ENCODE results near the gene CCNF.
"Not testable (repeated sequence)": the region's sequence is repeated elsewhere in the genome, so short reads cannot be mapped to it uniquely, and the experiment has no call there.

CCNF gene

DNA sequence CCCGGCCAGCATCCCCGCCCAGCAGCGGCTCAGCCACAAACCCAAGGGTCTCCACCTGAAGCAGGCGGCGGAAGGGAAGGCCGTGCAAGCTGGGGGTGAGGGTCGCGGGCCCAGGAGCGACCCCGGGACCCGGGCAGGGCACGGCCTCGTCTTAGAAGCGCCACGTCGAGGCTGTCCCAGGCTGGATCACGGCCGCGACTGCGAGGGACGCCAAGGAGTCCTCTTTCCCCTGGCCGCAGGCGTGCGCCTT, 538 bp upstream of the CCNF start:
- DNase-seq (ENCODE audit: low spot score) = no peak

DNA sequence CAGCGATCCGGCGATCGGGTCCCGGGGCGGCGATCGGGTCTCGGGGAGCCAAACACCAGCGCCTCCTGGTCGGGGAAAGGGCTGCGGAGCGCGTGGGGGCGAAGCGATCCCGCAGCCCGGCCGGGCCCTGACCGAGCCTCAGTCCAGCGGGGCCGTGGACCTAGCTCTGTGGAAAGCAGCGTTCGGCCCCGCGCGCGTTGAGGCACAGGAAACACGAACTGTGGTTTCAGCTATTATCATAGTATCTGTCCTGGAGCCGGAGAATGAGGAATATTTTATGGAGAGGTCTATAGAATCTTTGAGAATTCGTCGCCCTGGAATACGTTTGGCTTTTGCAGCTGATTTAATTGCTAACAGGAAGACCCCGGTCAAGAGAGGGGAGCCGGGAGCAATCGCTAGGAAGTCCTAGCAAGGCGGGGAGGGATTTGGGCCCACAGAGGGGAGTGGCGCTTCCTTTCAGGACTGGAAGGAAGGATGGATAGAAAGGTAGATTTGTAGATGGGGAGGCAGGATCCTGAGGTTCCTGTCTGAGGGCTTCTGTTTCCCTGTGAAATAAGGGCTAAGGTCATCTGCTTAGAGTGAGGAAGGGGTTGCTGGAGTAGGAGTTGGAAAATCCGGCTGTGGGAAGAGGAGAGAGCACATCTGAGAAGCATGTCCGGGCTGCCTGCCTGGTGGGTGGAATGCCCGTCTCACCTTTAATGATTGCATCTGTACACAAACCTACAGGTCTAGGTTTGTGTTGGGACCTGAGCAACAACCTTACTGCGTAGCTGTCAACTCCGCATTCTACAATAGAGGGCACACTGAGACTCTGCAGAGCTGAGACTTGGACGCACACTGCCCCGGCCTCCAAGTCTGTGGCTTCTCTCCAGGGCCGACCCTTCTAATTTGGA, 770 bp downstream of the CCNF start:
- DNase-seq (ENCODE audit: low spot score) = peak; percentile 21

- no peak for DNase-seq (ENCODE audit: low spot score)
These were observed 3.0 kb downstream of the CCNF start for GRCh38 chr16:2432286-2432685.

- no peak for DNase-seq (ENCODE audit: low spot score)
These were observed 3.7 kb downstream of the CCNF start for GRCh38 chr16:2432801-2433505.

DNA sequence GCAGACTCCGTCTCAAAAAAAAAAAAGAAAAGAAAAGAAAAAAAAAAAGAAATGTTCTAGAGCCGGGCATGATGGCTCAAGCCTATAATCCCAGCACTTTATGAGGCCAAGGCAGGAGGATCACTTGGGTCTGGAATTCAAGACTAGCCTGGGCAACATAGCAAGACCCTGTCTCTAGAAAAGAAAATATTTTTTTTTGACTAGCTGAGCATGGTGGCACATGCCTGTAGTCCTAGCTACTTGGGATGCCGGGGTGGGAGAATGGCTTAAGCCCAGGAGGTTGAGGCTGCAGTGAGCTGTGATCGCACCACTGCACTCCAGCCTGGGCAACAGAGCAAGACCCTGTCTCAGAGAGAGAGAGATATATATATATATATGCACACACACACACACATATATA, 6.0 kb downstream of the CCNF start:
- not testable (repeated sequence) for DNase-seq (ENCODE audit: low spot score)

GRCh38 chr16:2436110-2436509, 6.9 kb downstream of the CCNF start:
- DNase-seq (ENCODE audit: low spot score) = no peak

DNA sequence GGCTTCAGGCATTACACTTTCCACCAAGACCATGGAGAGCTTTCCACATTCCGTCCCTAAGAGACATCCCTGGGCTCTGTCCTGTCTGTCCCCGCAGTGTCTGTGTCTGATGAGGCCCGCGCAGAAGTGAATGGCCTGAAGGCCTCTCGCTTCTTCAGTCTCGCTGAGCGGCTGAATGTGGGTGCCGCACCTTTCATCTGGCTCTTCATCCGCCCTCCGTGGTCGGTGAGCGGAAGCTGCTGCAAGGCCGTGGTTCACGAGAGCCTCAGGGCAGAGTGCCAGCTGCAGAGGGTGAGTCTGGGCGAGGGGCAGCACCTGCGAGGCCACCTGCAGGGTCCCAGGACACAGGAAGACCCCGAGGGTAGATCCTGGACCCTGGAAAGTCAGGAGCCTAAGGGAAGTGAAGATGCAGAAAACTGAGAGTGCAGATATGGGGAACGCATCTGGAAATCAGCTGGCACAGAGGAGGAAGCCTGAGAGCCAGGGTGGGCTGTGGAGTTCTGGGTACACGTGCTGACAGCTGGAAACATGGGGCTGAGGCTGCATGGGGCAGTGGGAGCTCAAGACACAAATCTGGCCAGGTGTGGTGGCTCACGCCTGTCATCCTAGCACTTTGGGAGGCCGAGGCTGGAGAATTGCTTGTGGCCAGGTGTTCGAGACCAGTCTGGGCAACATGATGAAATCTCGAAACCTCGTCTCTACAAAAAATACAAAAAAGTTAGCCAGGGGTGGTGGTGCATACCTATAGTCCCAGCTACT, 8.0 kb downstream of the CCNF start:
- no peak for DNase-seq (ENCODE audit: low spot score)

DNA sequence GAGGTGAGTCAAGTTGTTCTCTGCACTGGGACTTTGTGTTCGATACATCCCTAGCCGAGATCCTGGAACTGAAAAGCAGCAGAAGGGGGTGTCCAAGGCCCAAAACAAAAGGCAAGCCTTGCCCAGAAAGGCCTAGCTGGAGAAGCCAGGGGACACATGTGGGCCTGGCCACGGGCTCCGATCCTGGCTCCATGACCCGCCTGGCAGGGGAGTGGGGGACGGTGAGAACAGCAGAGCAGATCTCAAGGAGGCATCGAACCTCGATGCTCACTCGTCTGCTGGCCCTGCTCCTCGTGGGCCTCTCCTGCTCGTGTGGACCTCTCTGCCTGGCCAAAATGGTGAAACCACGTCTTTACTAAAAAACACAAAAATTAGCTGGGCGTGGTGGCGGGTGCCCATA, 8.9 kb downstream of the CCNF start:
- DNase-seq (ENCODE audit: low spot score) = no peak

GRCh38 chr16:2439598-2439997, 10.4 kb downstream of the CCNF start:
- no peak for DNase-seq (ENCODE audit: low spot score)

GRCh38 chr16:2441143-2441804, 12.0 kb downstream of the CCNF start:
- not testable (repeated sequence) for DNase-seq (ENCODE audit: low spot score)

- no peak for DNase-seq (ENCODE audit: low spot score)
These were observed 14.3 kb downstream of the CCNF start for GRCh38 chr16:2443555-2443954.

- DNase-seq (ENCODE audit: low spot score) = no peak
These were observed 18.8 kb downstream of the CCNF start for GRCh38 chr16:2447920-2448583.

- no peak for DNase-seq (ENCODE audit: low spot score)
These were observed 19.9 kb downstream of the CCNF start for GRCh38 chr16:2449118-2449517.

DNA sequence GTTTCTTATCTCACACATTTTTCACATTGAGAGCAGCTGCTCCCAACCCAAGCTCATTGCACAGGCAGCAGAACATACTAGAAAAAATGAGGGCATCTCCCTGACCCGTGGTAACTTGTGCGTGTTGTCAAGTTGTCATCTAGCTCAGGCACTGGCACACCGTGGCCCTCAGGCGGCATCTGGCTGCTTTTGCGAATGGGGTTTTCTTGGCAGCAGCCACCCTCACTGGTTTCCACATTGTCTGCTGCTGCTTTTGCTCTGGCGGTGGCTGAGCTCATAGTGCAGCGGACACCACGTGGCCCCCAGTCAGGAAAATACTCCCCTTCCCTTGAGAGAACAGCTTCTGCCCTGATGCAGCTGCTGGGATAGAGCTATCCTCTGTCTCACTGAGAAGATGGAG, 21.3 kb downstream of the CCNF start:
- no peak for DNase-seq (ENCODE audit: low spot score)

GRCh38 chr16:2450975-2451381, 21.7 kb downstream of the CCNF start:
- no peak for DNase-seq (ENCODE audit: low spot score)

DNA sequence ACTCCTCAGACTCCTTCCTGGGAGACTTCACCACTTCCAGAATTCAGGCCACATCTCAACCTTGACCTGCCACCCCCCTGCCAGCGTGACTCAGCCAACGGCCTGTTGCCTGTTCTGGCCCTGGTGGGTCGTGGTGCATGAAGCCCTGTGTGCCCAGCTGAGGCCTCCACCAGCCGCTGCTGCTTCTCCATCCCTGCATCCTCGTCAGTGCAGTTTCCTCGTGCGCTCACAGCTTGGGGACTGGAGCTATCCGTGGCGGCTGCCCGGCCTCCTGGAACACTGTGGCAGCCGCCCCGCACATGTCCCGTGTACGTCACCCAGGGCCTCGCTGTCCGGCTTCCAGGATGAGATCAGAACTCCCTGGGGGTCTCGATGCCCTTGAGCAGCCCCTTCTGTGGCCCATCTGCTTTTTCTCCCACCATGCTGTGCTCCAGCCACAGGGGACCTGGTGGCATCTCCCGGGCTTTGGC, 22.6 kb downstream of the CCNF start:
- DNase-seq (ENCODE audit: low spot score) = no peak

DNA sequence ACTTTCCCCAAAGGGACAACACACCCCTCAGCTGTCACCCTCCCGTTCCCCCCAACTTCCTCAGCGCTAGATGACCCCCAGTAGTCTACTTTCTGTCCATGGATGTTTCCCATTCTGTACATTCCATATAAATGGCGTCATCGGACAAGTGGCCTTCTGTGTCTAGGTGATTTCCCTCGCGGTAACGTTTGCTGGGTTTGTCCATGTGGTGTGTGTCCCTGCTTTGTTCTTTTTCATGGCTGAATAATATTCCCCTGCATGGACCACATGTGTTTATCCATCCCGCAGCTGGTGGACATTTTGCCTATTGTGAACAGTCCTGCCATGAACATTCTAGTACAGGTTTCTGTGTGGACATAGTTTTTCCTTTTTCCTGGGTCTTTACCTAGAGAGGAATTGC, 23.4 kb downstream of the CCNF start:
- no peak for DNase-seq (ENCODE audit: low spot score)

GRCh38 chr16:2455081-2455845, 26.0 kb downstream of the CCNF start:
- DNase-seq (ENCODE audit: low spot score) = no peak

DNA sequence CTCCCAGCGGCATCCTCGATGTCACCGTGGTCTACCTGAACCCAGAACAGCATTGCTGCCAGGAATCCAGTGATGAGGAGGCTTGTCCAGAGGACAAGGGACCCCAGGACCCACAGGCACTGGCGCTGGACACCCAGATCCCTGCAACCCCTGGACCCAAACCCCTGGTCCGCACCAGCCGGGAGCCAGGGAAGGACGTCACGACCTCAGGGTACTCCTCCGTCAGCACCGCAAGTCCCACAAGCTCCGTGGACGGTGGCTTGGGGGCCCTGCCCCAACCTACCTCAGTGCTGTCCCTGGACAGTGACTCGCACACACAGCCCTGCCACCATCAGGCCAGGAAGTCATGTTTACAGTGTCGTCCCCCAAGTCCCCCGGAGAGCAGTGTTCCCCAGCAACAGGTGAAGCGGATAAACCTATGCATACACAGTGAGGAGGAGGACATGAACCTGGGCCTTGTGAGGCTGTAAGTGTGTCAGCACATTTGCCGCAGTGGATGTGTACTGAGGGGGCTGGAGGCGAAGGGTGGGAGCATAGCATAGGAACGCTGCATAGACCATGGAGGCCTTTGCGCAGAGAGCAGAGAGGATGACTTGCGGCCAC, 27.4 kb downstream of the CCNF start:
- no peak for DNase-seq (ENCODE audit: low spot score)

DNA sequence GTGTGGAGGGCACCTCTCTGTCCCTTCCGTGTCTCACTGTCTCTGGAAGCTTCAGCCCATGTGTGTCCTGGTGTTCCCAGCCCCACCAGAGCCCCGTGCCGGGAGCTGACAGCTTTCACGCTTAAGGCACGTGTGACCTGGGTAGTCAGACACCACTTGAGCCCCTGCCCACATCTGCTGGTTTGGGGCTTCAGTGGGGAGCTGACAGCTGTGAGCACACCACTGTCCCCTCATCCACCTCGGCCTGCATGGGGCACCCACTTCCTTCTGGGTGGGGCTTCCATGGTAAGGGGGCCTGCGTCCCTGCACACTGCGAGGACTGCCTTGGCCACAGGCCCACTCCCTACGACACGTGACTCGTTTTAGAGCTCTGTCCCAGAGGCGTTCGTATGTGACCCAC, 28.0 kb downstream of the CCNF start:
- no peak for DNase-seq (ENCODE audit: low spot score)

DNA sequence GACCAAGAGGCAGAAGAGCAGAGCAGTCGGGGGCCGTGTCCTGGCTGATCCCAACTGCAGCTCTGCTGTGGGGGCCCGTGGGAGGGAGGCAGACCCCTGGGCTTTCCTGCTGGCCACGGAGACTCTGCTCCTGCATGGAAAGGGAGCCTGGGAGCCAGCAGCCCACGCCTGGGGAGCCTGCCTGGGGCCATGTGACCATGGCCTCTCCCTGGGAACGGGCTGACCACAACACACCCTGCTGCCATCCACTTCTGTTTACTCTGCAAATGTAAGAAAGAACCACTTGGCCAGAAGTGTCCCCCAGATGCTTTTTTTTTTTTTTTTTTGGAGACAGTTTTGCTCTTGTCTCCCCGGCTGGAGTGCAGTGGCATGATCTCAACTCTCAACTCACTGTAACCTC, 28.7 kb downstream of the CCNF start:
- no peak for DNase-seq (ENCODE audit: low spot score)

Measured in activated CD4-positive, alpha-beta T cell treated with anti-CD3 and anti-CD28 coated beads, Interleukin-2, Interleukin-4, amounts not matched to agents 100 ng/mL and 50 ng/mL, durations not matched to agents 16 hours and 8 hours (primary cell).